Lower lobe of right lung (tissue), 2 donors: ENCODE results near the gene DNAH2. TPM values are rescaled to one million over a fixed set of nuclear protein-coding genes. Genes with fewer than 3 reads are reported as not detected.

Experiments used
- ATAC-seq, 2 donors: fragments of 200-7000 bp; cut with Tn5 transposase; one replicate each; pipeline ENCODE4 v1.9.1; 2020 to 2022; ENCODE audit warnings: mild to moderate bottlenecking in 2 of 2, moderate library complexity in 2 of 2
- DNase-seq: peaks from one replicate; pipeline ENCODE4 v3.0.0-alpha.2; 2020
- H3K27ac ChIP-seq: fragments of 200-600 bp; one replicate; pipeline ENCODE4 v1.8.0; 2022
- H3K27me3 ChIP-seq: fragments of 200-600 bp; one replicate; pipeline ENCODE4 v1.8.0; 2022; ENCODE audit warnings: low read depth
- H3K36me3 ChIP-seq: fragments of 200-600 bp; one replicate; pipeline ENCODE4 v1.8.0; 2022; ENCODE audit warnings: mild to moderate bottlenecking
- H3K4me1 ChIP-seq: fragments of 200-600 bp; one replicate; pipeline ENCODE4 v1.8.0; 2022
- H3K4me3 ChIP-seq: fragments of 200-600 bp; one replicate; pipeline ENCODE4 v1.8.0; 2022; ENCODE audit warnings: mild to moderate bottlenecking
- H3K9me3 ChIP-seq: fragments of 200-600 bp; one replicate; pipeline ENCODE4 v1.8.0; 2022
- CTCF ChIP-seq: fragments of 200-600 bp; IDR thresholded peaks from one replicate; pipeline ENCODE4 v1.8.0; 2022; ENCODE audit warnings: antibody characterized with exemption, mild to moderate bottlenecking
- intact Hi-C: fragments of 100-400 bp; cut with DNase I; formaldehyde crosslinking; loops from one replicate; pipeline ENCODE4 v1.11.0; 2022
- total RNA-seq: library from RNA; stranded (reverse); fragmentation: NEBNext Ultra II Directional; extraction: Animal tissue kit (Norgen Biotek cat#: 25700); gene quantifications from one replicate; pipeline ENCODE4 v1.2.1, GENCODE V29; 2021
- donor health status: DM: no; HTN: yes; CAD: no; lungs with severe emphysema.

DNAH2 gene
- total RNA-seq, 1 donor from 2014 or later = 6.2 TPM

- intact Hi-C loops = no loop called here
- ATAC-seq = no peak
- Histone ChIP-seq H3K4me1 (peaks cover 19% of the 10 kb centered on the region), H3K27ac (no peak overlapping the region), H3K4me3 (no peak overlapping the region), H3K9me3 (no peaks in the 10 kb centered on the region), H3K27me3 (peaks cover 59% of the 10 kb centered on the region), H3K36me3 (no peaks in the 10 kb centered on the region)
- no peak for DNase-seq
- TF ChIP-seq CTCF = no peak
These were observed 3.8 kb upstream of the DNAH2 start for GRCh38 chr17:7713782-7714181.

GRCh38 chr17:7714721-7715594, 2.6 kb upstream of the DNAH2 start:
- Histone ChIP-seq H3K36me3 (no peaks in the 10 kb centered on the region), H3K27me3 (peaks cover 51% of the 10 kb centered on the region), H3K27ac (no peak overlapping the region), H3K4me3 (no peak overlapping the region), H3K9me3 (no peaks in the 10 kb centered on the region), H3K4me1 (peaks cover 19% of the 10 kb centered on the region)
- intact Hi-C loops = no loop called here
- no peak for DNase-seq
- ATAC-seq = no peak
- no peak for TF ChIP-seq CTCF

GRCh38 chr17:7715936-7716886, 1.3 kb upstream of the DNAH2 start:
- intact Hi-C loops = no loop called here
- ATAC-seq = no peak
- H3K27ac ChIP-seq = no peak overlapping the region
- TF ChIP-seq CTCF = no peak
- peak overlapping the region; percentile 67 for H3K4me3 ChIP-seq
- H3K4me1 ChIP-seq = peaks cover 19% of the 10 kb centered on the region
- no peaks in the 10 kb centered on the region for H3K9me3 ChIP-seq
- H3K27me3 ChIP-seq = peaks cover 44% of the 10 kb centered on the region
- H3K36me3 ChIP-seq = no peaks in the 10 kb centered on the region
- no peak for DNase-seq

- DNase-seq (no peak), ATAC-seq (peak; percentile 38 to 42)
- Histone ChIP-seq H3K27ac (no peak overlapping the region), H3K36me3 (no peaks in the 10 kb centered on the region), H3K27me3 (peaks cover 29% of the 10 kb centered on the region), H3K4me1 (peaks cover 19% of the 10 kb centered on the region), H3K9me3 (no peaks in the 10 kb centered on the region), H3K4me3 (peak overlapping the region; percentile 67)
- no peak for TF ChIP-seq CTCF
- intact Hi-C loops = no loop called here
These were observed 309 bp downstream of the DNAH2 start for GRCh38 chr17:7717756-7718350.

GRCh38 chr17:7719661-7720060, 2.1 kb downstream of the DNAH2 start:
- H3K36me3 ChIP-seq = no peaks in the 10 kb centered on the region
- H3K27me3 ChIP-seq = peaks cover 29% of the 10 kb centered on the region
- peaks cover 19% of the 10 kb centered on the region for H3K4me1 ChIP-seq
- no peak for TF ChIP-seq CTCF
- no peak overlapping the region for H3K4me3 ChIP-seq
- ATAC-seq (no peak), DNase-seq (no peak)
- no peak overlapping the region for H3K27ac ChIP-seq
- no peaks in the 10 kb centered on the region for H3K9me3 ChIP-seq
- intact Hi-C loops = no loop called here
